ENCODE data around the gene SYNDIG1.

The SYNDIG1 gene

GRCh38 chr20:24498641-24499040 is 29.2 kb downstream of the SYNDIG1 start:
- DNase-seq (ENCODE audit: low read depth): no peak
- no peak for TF ChIP-seq CTCF (IDR thresholded peaks at IDR 0.05; ENCODE audit: low read depth, low read length, missing control alignments)
- in situ Hi-C loops (cut with HindIII; ENCODE audit: low sequenced_read_pairs): no loop called here
- no peak overlapping the region for H3K4me3 ChIP-seq (ENCODE audit: low read depth, low read length)

GRCh38 chr20:24499472-24499871 is 30.0 kb downstream of the SYNDIG1 start:
- TF ChIP-seq CTCF (IDR thresholded peaks at IDR 0.05; ENCODE audit: low read depth, low read length, missing control alignments): no peak
- no peak overlapping the region for H3K4me3 ChIP-seq (ENCODE audit: low read depth, low read length)
- in situ Hi-C loops (cut with HindIII; ENCODE audit: low sequenced_read_pairs): no loop called here
- DNase-seq (ENCODE audit: low read depth): no peak

GRCh38 chr20:24501764-24502556 is 32.5 kb downstream of the SYNDIG1 start:
- H3K4me3 ChIP-seq (ENCODE audit: low read depth, low read length): no peak overlapping the region
- no peak for TF ChIP-seq CTCF (IDR thresholded peaks at IDR 0.05; ENCODE audit: low read depth, low read length, missing control alignments)
- peak; percentile 57 for DNase-seq (ENCODE audit: low read depth)
- in situ Hi-C loops (cut with HindIII; ENCODE audit: low sequenced_read_pairs): no loop called here

GRCh38 chr20:24502661-24503060 is 33.2 kb downstream of the SYNDIG1 start:
- in situ Hi-C loops (cut with HindIII; ENCODE audit: low sequenced_read_pairs): no loop called here
- DNase-seq (ENCODE audit: low read depth): no peak
- TF ChIP-seq CTCF (IDR thresholded peaks at IDR 0.05; ENCODE audit: low read depth, low read length, missing control alignments): no peak
- H3K4me3 ChIP-seq (ENCODE audit: low read depth, low read length): no peak overlapping the region

GRCh38 chr20:24503352-24503931 is 34.0 kb downstream of the SYNDIG1 start:
- H3K4me3 ChIP-seq (ENCODE audit: low read depth, low read length): no peak overlapping the region
- in situ Hi-C loops (cut with HindIII; ENCODE audit: low sequenced_read_pairs): no loop called here
- no peak for TF ChIP-seq CTCF (IDR thresholded peaks at IDR 0.05; ENCODE audit: low read depth, low read length, missing control alignments)
- no peak for DNase-seq (ENCODE audit: low read depth)

GRCh38 chr20:24504331-24505285 is 35.2 kb downstream of the SYNDIG1 start:
- no peak for TF ChIP-seq CTCF (IDR thresholded peaks at IDR 0.05; ENCODE audit: low read depth, low read length, missing control alignments)
- H3K4me3 ChIP-seq (ENCODE audit: low read depth, low read length): no peak overlapping the region
- DNase-seq (ENCODE audit: low read depth): no peak
- in situ Hi-C loops (cut with HindIII; ENCODE audit: low sequenced_read_pairs): no loop called here

Data from astrocyte of the cerebellum (primary cell).